Adipocyte (in vitro differentiated cells): ENCODE results near the gene ADM2.
A peak's percentile ranks its signal among the peaks of the same experiment; 100 is the strongest.

Experiments used
- DNase-seq: peaks from one replicate; pipeline ENCODE4 v3.0.0-alpha.2; 2015; ENCODE audit warnings: low read depth
- H3K27me3 ChIP-seq: replicated peaks from 2 replicates; pipeline ENCODE4 v1.7.0; 2013; ENCODE audit warnings: mild to moderate bottlenecking, low read length, moderate library complexity; ENCODE audit not compliant: control insufficient read depth, insufficient read depth
- H3K36me3 ChIP-seq: 2 replicates; pipeline ENCODE4 v1.7.0; 2013; ENCODE audit warnings: low read length, mild to moderate bottlenecking, moderate library complexity; ENCODE audit not compliant: control insufficient read depth, insufficient read depth, severe bottlenecking
- H3K4me1 ChIP-seq: 2 replicates; pipeline ENCODE4 v1.7.0; 2013; ENCODE audit warnings: mild to moderate bottlenecking, low read length, moderate library complexity; ENCODE audit not compliant: control insufficient read depth, insufficient read depth
- H3K4me3 ChIP-seq: 2 replicates; pipeline ENCODE4 v1.7.0; 2013; ENCODE audit warnings: mild to moderate bottlenecking, low read length, moderate library complexity
- H3K9ac ChIP-seq: 2 replicates; pipeline ENCODE4 v1.7.0; 2013; ENCODE audit warnings: mild to moderate bottlenecking, low read length, moderate library complexity
- H3K9me3 ChIP-seq: 2 replicates; pipeline ENCODE4 v1.7.0; 2013; ENCODE audit warnings: mild to moderate bottlenecking, low read length, moderate library complexity; ENCODE audit not compliant: control insufficient read depth

ADM2 gene

GRCh38 chr22:50489363-50490243 is 8.3 kb downstream of the ADM2 start:
- H3K9ac ChIP-seq = no peak overlapping the region
- DNase-seq = no peak
- no peaks in the 10 kb centered on the region for H3K9me3 ChIP-seq
- no peaks in the 10 kb centered on the region for H3K36me3 ChIP-seq
- no peaks in the 10 kb centered on the region for H3K27me3 ChIP-seq
- no peak overlapping the region for H3K4me3 ChIP-seq
- no peaks in the 10 kb centered on the region for H3K4me1 ChIP-seq

- no peak overlapping the region for H3K9ac ChIP-seq
- no peak for DNase-seq
- H3K36me3 ChIP-seq = no peaks in the 10 kb centered on the region
- no peaks in the 10 kb centered on the region for H3K27me3 ChIP-seq
- no peaks in the 10 kb centered on the region for H3K4me1 ChIP-seq
- no peaks in the 10 kb centered on the region for H3K9me3 ChIP-seq
- H3K4me3 ChIP-seq = no peak overlapping the region
Measured at GRCh38 chr22:50490531-50491308, 9.4 kb downstream of the ADM2 start.

GRCh38 chr22:50497093-50497492 is 15.8 kb downstream of the ADM2 start:
- H3K4me1 ChIP-seq = peaks cover 3% of the 10 kb centered on the region
- no peaks in the 10 kb centered on the region for H3K27me3 ChIP-seq
- no peaks in the 10 kb centered on the region for H3K36me3 ChIP-seq
- no peak for DNase-seq
- no peaks in the 10 kb centered on the region for H3K9me3 ChIP-seq
- no peak overlapping the region for H3K9ac ChIP-seq
- H3K4me3 ChIP-seq = no peak overlapping the region

- no peak overlapping the region for H3K9ac ChIP-seq
- peaks cover 11% of the 10 kb centered on the region for H3K36me3 ChIP-seq
- no peaks in the 10 kb centered on the region for H3K9me3 ChIP-seq
- H3K4me1 ChIP-seq = peaks cover 3% of the 10 kb centered on the region
- no peaks in the 10 kb centered on the region for H3K27me3 ChIP-seq
- no peak overlapping the region for H3K4me3 ChIP-seq
- peak; percentile 64 for DNase-seq
Measured at GRCh38 chr22:50498322-50498890, 17.1 kb downstream of the ADM2 start.

GRCh38 chr22:50500452-50500851 is 19.1 kb downstream of the ADM2 start:
- no peaks in the 10 kb centered on the region for H3K9me3 ChIP-seq
- no peak overlapping the region for H3K9ac ChIP-seq
- H3K36me3 ChIP-seq = peaks cover 18% of the 10 kb centered on the region
- no peaks in the 10 kb centered on the region for H3K27me3 ChIP-seq
- peaks cover 3% of the 10 kb centered on the region for H3K4me1 ChIP-seq
- H3K4me3 ChIP-seq = no peak overlapping the region
- no peak for DNase-seq

- Histone ChIP-seq H3K9me3 (no peaks in the 10 kb centered on the region), H3K36me3 (peaks cover 22% of the 10 kb centered on the region), H3K4me1 (peaks cover 9% of the 10 kb centered on the region), H3K4me3 (no peak overlapping the region), H3K9ac (no peak overlapping the region), H3K27me3 (no peaks in the 10 kb centered on the region)
- no peak for DNase-seq
Measured at GRCh38 chr22:50502096-50502495, 20.8 kb downstream of the ADM2 start.

GRCh38 chr22:50502628-50503474 is 21.5 kb downstream of the ADM2 start:
- Histone ChIP-seq H3K36me3 (peaks cover 22% of the 10 kb centered on the region), H3K4me3 (no peak overlapping the region), H3K27me3 (no peaks in the 10 kb centered on the region), H3K9ac (no peak overlapping the region), H3K9me3 (no peaks in the 10 kb centered on the region), H3K4me1 (peaks cover 9% of the 10 kb centered on the region)
- DNase-seq = no peak

- H3K27me3 ChIP-seq = no peaks in the 10 kb centered on the region
- H3K4me3 ChIP-seq = no peak overlapping the region
- no peak overlapping the region for H3K9ac ChIP-seq
- DNase-seq = no peak
- peaks cover 6% of the 10 kb centered on the region for H3K4me1 ChIP-seq
- no peaks in the 10 kb centered on the region for H3K9me3 ChIP-seq
- peaks cover 22% of the 10 kb centered on the region for H3K36me3 ChIP-seq
Measured at GRCh38 chr22:50503475-50504145, 22.3 kb downstream of the ADM2 start.

- H3K9ac ChIP-seq = no peak overlapping the region
- no peaks in the 10 kb centered on the region for H3K27me3 ChIP-seq
- H3K36me3 ChIP-seq = peaks cover 22% of the 10 kb centered on the region
- no peaks in the 10 kb centered on the region for H3K9me3 ChIP-seq
- no peak for DNase-seq
- H3K4me1 ChIP-seq = peaks cover 15% of the 10 kb centered on the region
- no peak overlapping the region for H3K4me3 ChIP-seq
Measured at GRCh38 chr22:50504369-50505211, 23.2 kb downstream of the ADM2 start.

GRCh38 chr22:50505276-50505775 is 24.0 kb downstream of the ADM2 start:
- peaks cover 15% of the 10 kb centered on the region for H3K4me1 ChIP-seq
- H3K27me3 ChIP-seq = no peaks in the 10 kb centered on the region
- no peak overlapping the region for H3K9ac ChIP-seq
- H3K36me3 ChIP-seq = peaks cover 22% of the 10 kb centered on the region
- H3K9me3 ChIP-seq = no peaks in the 10 kb centered on the region
- no peak overlapping the region for H3K4me3 ChIP-seq
- no peak for DNase-seq
